LNCaP clone FGC (cell line): ENCODE results near the gene STXBP4.
"Not testable (repeated sequence)": the region's sequence is repeated elsewhere in the genome, so short reads cannot be mapped to it uniquely, and the experiment has no call there.

ENCODE experiments used
- DNase-seq: peaks from one replicate; pipeline ENCODE4 v3.0.0-alpha.2; 2011; ENCODE audit warnings: low read depth
- H3K4me3 ChIP-seq: 2 replicates; pipeline ENCODE4 v1.5.1; 2011; ENCODE audit warnings: mild to moderate bottlenecking, low read depth, low read length, control low read depth
- CTCF ChIP-seq: IDR thresholded peaks from 2 replicates; pipeline ENCODE4 v1.5.1; 2012; ENCODE audit warnings: mild to moderate bottlenecking; ENCODE audit not compliant: control insufficient read depth, insufficient read depth; ENCODE audit errors: extremely low read depth

The STXBP4 gene

GRCh38 chr17:55062921-55063320, 94.4 kb downstream of the STXBP4 start:
- no peak overlapping the region for H3K4me3 ChIP-seq
- DNase-seq = no peak
- TF ChIP-seq CTCF = no peak

GRCh38 chr17:55063885-55064874, 95.6 kb downstream of the STXBP4 start:
- no peak for DNase-seq
- no peak overlapping the region for H3K4me3 ChIP-seq
- TF ChIP-seq CTCF = no peak

GRCh38 chr17:55067697-55068439, 99.3 kb downstream of the STXBP4 start:
- no peak for TF ChIP-seq CTCF
- no peak for DNase-seq
- H3K4me3 ChIP-seq = no peak overlapping the region

- TF ChIP-seq CTCF = no peak
- no peak overlapping the region for H3K4me3 ChIP-seq
- DNase-seq = no peak
Observed at GRCh38 chr17:55068862-55069811, 100.6 kb downstream of the STXBP4 start.

- no peak for TF ChIP-seq CTCF
- no peak for DNase-seq
- no peak overlapping the region for H3K4me3 ChIP-seq
Observed at GRCh38 chr17:55069983-55070529, 101.5 kb downstream of the STXBP4 start.

GRCh38 chr17:55072898-55073297, 104.3 kb downstream of the STXBP4 start:
- no peak for TF ChIP-seq CTCF
- DNase-seq = no peak
- no peak overlapping the region for H3K4me3 ChIP-seq

GRCh38 chr17:55073467-55073866, 104.9 kb downstream of the STXBP4 start:
- DNase-seq, H3K4me3 ChIP-seq: not testable (repeated sequence)
